Fibroblast of pulmonary artery (primary cell): Measurements from ENCODE around the gene ZNF827.

ENCODE experiments used
- DNase-seq: peaks from one replicate; pipeline ENCODE4 v3.0.0-alpha.2; 2010; ENCODE audit warnings: low read depth
- H3K4me3 ChIP-seq: replicated peaks from 2 replicates; pipeline ENCODE4 v1.5.1; 2011; ENCODE audit warnings: low read depth, mild to moderate bottlenecking, control low read depth, low read length, moderate library complexity
- TF ChIP-seq, protein P1 (sequence below): IDR thresholded peaks from 2 replicates; pipeline ENCODE4 v1.5.1; 2011; ENCODE audit warnings: mild to moderate bottlenecking, control low read depth, low read length, inconsistent platforms; ENCODE audit errors: missing control alignments

Gene ZNF827

DNA sequence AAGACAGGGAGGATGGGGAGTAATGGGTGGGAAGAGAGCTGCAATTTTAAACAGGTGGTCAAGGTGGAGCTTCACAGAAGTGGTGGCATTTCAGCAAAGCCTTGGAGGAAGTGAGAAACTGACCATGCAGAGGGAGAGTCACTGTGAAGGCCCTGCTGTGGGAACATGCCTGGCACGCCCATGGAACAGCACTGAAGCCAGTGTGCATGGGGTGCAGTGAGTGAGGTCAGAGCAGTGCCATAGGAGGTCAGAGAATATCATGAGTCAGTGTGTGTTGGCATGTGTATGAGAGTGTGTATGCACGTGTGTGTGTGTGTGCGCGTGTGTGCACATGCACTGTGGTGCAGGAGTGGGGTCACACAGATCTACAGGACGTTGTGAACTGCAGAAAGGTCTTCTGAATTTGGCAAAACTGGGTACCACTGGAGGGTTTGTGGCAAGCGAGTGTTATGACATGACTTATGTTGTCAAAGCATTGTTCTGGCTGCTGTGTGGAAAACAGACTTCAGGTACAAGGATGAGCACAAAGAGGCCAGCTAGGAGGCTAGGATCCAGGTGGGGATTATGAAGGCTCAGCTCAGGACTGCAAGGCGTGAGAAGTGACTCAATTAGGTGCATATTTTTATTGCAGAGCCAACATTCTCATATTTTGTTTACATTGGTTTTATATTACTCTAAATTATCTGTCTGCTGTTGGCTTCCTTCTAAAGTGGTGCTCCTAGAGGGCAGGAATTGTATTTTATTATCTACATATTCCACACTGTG lies 34.0 kb downstream of the ZNF827 start:
- H3K4me3 ChIP-seq: no peak overlapping the region
- TF ChIP-seq, protein P1, sequence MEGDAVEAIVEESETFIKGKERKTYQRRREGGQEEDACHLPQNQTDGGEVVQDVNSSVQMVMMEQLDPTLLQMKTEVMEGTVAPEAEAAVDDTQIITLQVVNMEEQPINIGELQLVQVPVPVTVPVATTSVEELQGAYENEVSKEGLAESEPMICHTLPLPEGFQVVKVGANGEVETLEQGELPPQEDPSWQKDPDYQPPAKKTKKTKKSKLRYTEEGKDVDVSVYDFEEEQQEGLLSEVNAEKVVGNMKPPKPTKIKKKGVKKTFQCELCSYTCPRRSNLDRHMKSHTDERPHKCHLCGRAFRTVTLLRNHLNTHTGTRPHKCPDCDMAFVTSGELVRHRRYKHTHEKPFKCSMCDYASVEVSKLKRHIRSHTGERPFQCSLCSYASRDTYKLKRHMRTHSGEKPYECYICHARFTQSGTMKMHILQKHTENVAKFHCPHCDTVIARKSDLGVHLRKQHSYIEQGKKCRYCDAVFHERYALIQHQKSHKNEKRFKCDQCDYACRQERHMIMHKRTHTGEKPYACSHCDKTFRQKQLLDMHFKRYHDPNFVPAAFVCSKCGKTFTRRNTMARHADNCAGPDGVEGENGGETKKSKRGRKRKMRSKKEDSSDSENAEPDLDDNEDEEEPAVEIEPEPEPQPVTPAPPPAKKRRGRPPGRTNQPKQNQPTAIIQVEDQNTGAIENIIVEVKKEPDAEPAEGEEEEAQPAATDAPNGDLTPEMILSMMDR: no peak
- no peak for DNase-seq

DNA sequence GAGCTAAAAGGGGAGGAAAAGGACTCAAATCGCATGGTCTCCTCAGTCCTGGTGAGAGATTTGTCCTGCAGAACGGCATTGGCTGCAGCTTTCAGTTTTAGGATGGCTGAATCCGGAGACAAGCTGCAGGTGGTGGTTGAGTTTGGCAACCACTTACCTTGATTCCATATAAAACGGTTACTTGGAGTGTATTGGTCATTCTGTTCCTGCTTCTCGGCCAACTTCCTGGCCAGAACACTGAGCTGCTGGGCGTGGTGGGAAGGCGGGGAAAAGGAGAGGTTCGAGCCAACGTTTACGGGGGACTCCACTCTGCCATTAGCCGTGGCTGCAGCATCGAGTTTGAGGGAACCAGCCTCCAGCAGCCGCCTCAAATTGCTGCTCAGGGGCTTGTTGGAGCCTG lies 36.1 kb downstream of the ZNF827 start:
- no peak overlapping the region for H3K4me3 ChIP-seq
- no peak for DNase-seq

DNA sequence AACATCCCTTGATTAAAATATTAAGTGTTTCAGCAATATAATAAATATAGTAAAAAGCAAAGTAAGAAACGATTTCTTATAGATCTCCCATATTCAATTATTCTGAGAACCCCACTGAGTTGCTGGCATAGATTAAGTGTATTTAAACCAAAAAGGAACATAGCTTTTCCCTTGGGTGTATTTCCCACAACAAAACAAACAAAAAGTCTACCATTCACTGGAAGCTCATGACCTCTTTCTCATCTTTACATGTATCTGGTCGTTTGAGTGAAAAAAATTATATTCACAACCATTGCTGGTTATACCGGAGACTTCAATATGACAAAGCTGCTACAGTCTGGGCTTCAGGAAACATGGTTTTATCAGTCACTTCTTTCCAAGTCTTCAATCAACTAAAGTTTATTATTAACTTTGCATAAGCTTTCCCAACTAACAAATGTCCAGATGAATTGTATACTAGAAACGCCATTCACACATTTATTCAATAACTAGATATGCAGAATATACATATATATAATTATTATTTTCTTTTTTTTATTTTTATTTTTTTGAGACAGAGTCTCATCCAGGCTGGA lies 38.6 kb downstream of the ZNF827 start:
- H3K4me3 ChIP-seq: no peak overlapping the region
- no peak for DNase-seq
- TF ChIP-seq, protein P1: no peak

More for the DNA sequence above, 36.1 kb downstream of the ZNF827 start:
- TF ChIP-seq, protein P1: no peak

GRCh38 chr4:145898926-145899531 lies 39.6 kb downstream of the ZNF827 start:
- TF ChIP-seq, protein P1: no peak
- DNase-seq: no peak
- H3K4me3 ChIP-seq: no peak overlapping the region

DNA sequence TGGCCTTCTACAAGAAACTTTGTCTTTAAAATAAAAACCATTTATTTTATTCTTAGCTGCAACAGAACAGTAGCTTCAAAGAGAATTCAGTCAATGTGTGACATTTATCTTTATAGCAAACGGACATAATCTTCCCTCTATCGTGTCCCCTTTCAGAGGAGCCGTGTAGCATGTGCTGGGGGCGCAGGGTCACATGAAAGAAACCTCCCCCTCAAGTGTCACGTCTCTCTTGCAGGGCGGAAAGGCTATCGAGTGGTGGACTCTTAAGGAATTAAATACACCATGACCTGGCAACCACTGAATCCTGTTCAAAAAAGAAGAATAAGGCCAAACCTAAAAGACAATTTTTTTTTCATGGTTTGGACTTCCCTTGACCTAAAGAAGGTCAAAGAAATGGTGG lies 40.2 kb downstream of the ZNF827 start:
- H3K4me3 ChIP-seq: no peak overlapping the region
- DNase-seq: no peak
- TF ChIP-seq, protein P1: no peak

DNA sequence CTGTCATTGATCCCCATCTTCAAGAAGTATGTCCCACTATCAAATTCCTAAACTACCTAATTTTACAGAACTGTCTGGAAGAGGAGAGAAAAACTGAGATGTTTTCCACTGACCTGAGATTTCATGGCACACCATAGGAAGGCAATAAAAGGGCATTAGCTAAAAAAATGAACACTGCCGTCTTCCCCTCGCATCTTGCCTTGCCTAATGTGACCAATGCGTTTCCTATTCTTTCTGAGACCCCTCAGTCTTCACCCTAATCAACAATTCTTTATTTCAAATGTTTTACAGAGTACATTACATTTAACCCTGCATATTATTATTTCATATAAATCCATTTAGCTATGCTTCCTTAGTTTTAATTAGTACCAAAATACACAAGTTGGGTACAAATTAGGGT lies 43.6 kb downstream of the ZNF827 start:
- no peak for DNase-seq
- no peak overlapping the region for H3K4me3 ChIP-seq
- TF ChIP-seq, protein P1: no peak
